ENCODE measurements around the gene ZNF530. TPM values are rescaled to one million over a fixed set of nuclear protein-coding genes. Genes with fewer than 3 reads are reported as not detected.
A peak's percentile ranks its signal among the peaks of the same experiment; 100 is the strongest.

Gene ZNF530
- total RNA-seq, 1 experiment from 2014 or later: 16.2 TPM

DNA sequence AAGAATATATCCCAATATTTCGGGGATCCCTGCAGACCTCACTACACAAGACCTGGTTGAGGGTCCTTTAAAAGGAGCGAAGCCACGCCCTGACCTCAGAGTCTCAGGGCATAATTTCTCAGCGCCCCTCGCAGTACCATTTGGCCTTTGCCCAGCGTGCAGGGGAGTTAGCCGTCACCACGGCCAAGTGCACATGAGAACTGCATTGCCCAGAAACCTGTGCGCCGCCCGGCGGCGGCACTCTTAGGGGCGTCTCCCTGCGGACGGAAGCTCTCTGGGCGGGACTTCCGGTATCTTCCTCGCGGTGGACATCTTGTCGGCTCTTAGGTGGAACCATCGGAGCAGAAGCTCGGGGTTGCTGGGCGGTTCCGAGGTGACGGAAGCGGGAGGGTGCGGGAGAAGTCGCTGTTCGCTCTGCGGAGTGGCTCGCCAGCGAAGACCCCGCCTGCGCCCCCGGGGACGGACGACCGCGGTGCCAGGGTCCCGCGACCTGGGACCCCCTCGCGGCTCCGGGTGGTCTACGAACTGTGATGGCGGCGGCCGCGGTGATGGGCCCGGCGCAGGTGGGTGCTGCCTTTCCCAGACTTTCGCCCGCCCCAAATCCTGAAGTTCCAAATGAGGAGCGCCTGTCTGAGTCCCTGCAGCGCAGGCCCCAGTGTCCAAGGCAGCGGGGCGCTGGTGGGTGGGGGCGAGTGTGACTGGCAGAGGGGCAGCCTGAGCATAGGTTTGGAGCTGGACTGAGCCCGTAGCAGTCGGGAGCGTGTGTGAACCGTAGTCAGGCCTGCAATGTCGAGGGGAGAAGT, 14.5 kb downstream of the ZNF530 start, which contains the start of gene ZNF134:
Gene ZNF134 (plus strand): TSS at position 302 of the 803 bp plus-strand sequence. CDS start 5,227 bp downstream, outside the sequence.
- peak; percentile 87 for DNase-seq (ENCODE audit: low read depth)

DNA sequence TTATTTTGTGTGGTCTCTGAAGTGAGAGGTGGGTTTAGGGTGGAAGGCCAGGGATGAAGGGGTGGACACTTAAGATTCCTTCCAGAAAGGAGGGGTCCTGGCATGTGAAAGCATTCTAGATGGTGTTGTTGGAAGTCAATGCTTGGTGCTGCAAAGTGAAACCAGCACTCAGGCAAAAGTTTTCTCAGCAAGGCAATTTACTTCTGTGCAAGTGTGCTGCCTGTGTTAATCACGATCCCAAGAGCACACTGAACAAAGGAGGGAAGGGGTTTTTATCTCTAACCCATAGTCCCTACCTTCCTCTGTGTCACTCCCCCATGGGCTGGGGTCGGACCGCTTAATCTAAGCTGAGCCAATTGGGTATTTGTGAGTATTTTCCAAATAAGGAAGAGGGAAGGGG, 15.7 kb downstream of the ZNF530 start:
- DNase-seq (ENCODE audit: low read depth): peak; percentile 12

DNA sequence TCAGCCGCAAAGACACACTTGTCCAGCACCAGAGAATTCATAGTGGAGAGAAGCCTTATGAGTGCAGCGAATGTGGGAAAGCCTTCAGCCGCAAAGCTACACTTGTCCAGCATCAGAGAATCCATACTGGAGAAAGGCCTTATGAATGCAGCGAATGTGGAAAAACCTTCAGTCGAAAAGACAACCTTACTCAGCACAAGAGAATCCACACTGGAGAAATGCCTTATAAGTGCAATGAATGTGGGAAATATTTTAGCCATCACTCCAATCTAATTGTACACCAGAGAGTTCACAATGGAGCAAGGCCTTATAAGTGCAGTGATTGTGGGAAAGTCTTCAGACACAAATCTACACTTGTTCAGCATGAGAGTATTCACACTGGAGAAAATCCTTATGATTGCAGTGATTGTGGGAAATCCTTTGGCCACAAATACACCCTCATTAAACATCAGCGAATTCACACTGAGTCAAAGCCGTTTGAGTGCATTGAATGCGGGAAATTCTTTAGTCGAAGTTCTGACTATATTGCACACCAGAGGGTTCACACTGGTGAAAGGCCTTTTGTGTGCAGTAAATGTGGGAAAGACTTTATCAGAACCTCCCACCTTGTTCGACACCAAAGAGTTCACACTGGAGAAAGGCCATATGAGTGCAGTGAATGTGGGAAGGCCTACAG, 21.1 kb downstream of the ZNF530 start:
- peak; percentile 36 for DNase-seq (ENCODE audit: low read depth)

DNA sequence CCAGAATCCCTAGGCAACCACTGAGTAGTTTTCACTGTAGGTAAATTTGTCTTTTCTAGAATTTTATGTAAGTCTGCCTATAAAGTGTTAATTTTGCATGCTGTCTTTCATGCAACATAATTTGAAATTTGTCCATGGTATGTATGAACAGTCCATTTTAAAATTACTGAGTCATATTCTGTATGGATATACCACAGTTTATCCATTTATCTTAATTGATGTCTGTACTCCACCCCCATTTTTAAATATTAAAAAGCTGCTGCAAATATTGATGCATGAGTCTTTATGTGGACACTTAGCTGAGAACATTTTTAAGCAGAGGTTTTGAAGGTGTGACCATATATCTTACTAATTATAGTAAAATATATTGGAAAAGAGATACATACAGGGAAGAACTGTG, 23.4 kb downstream of the ZNF530 start:
- DNase-seq (ENCODE audit: low read depth): no peak

DNA sequence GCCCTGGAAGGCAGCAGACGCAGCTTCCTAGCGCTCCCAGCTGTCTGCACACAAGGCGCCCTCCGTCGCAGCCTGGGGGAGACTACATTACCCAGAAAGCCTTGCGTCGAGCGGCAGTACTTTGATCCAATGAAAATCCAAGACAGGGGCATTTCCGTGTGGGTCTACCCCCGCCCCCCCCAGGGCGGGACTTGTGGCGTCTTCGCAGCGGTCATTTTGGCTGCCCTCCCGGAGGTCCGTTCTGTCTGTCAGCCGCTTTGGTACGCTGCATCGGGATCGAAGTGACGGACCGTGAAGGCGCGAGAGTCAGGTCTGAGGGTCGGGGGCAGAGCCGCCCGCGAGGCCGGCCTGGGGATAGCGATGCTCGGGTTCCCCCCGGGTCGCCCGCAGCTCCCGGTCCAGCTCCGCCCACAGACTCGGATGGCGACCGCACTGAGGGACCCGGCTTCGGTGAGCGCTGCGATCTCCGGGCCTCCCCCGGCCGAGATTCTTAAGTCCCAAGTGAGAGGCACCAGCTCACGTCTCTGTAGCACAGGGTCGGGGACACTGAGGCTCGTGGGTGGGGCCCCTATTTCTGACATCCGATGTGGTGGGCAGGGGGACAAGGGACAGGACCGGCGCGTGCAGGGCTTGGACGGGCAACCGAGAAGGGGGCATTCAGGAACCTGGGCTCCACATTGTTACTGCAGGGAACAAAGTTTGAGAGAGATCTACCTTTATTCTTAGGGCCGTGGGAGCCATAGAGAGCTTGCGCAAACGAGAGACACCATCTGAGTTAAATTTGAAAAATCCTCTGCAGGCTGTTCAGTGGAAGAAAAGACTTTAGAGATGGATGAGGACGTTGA, 33.5 kb downstream of the ZNF530 start, which contains the start of gene ZNF211:
Gene ZNF211 (plus strand): TSS at position 182 of the 845 bp plus-strand sequence. CDS start 179 bp downstream, at position 361.
- DNase-seq (ENCODE audit: low read depth): peak; percentile 94

DNA sequence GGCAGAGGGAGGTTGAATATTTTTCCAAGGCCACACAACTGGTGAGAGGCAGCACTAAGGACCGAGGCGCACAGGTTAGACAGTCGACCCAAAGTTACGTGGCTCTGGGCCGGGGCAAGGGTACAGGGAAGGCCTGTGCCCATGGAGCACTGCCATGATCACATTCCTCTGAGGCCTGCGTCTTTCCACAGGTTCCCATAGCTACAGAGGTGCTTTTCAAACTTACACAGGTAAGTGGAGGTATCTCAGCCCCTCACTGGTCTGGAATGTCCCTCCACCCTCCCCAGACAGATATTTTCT, 34.1 kb downstream of the ZNF530 start:
- DNase-seq (ENCODE audit: low read depth): no peak

DNA sequence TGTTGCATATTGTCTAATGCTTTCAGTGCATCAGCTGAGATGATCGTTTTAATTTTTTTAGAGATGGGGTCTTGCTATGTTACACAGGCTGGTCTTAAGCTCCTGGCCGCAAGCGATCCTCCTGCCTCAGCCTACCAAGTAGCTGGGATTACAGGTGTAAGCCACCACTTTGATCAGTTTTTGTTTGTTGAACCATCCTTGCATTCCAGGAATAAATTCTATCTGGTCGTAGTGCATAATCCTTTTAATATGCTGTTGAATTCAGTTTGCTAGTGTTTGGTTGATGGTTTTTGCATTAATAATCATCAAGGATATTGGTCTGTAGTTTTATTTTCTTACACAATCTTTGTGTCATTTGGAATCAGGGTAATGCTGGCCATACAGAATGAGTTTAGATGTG, 37.7 kb downstream of the ZNF530 start:
- no peak for DNase-seq (ENCODE audit: low read depth)

DNA sequence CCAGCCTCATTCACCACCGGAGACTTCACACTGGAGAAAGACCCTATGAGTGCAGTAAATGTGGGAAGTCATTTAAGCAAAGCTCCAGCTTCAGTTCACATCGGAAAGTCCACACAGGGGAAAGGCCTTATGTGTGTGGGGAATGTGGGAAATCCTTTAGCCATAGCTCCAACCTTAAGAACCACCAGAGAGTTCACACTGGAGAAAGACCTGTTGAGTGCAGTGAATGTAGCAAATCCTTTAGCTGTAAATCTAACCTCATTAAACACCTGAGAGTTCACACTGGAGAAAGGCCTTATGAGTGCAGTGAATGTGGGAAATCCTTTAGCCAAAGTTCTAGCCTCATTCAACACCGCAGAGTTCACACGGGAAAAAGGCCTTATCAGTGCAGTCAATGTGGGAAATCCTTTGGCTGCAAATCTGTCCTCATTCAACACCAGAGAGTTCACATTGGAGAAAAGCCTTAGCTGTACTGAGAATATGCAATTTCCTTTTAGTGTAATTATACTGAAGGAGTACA, 42.1 kb downstream of the ZNF530 start:
- DNase-seq (ENCODE audit: low read depth): no peak

DNA sequence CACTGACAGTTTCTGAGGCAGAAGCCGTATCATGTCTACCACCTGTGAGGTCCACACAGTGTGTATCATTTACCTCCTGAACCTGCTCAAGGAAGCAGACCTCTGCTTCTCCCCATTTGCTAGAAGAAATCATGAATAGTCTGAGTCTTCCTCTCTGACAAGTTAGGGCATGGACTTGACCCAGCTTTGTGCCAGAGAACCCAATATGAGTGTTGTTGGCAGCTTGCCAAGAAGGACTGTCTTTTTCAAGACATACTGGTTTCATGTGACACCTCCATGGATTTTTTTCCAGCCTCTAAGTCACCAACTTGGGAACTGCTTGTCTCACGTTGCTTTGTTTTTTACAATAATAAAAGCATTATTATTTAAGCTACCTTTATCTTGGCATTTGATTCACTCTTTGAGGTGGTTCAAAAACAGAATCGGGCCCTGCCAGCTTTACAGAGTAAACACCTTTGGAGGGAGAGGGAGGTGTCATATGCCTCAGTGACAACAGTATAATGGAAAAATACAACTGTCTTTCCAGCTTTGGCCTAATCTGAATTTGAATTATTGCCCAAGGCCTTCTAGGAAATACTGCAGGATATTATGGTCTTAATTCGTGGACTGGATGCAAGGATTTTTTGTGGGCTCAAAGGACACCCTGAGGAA, 42.8 kb downstream of the ZNF530 start:
- DNase-seq (ENCODE audit: low read depth): no peak

DNA sequence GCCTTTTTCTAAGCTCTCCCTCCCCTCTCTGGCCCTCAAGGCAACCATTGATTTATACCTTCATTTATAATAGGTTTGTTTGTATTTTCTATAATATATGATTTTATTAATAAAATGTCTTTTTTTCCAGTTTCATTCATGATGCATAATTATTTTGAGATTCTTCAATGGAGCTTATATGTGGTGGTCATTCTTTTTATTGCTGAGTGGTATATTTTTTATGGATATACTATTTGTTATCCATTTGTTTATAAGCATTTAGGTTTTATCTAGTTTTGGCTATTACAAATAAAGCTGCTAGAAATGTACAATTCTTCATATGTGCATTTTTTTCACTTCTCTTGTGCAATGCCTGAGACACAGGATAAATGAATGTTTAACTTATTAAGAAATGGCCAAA, 44.0 kb downstream of the ZNF530 start:
- DNase-seq (ENCODE audit: low read depth): no peak

DNA sequence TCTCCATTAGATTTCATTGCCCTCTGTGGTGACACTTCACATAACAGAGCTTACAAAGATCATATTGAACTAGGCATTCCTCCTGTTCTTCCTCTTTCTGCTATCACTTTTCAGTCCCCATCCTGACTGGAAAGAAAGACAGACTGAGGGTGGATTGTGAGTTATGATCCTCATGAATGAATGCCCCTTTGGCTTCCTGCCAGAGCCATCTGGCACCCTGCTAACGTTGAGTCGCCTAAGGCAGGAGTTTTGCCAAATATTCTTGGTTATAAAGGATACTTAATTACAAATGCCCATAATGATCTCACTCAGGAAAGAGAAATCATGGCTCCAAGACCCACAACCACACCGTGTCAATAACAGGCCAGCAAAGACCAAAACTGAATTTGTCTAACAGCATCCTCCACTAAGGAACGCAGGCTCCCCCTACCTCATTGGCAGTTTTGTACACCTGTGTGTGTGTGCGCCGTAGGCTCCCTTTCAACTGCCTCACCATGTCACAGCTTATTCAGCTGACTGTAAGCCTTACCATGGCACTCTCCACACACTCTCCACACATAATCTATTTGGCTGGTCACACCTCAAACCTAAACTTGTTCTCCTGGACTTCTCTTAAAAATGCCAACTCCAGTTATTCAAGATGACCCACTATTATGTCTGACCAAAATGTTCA, 48.8 kb downstream of the ZNF530 start:
- DNase-seq (ENCODE audit: low read depth): no peak

DNA sequence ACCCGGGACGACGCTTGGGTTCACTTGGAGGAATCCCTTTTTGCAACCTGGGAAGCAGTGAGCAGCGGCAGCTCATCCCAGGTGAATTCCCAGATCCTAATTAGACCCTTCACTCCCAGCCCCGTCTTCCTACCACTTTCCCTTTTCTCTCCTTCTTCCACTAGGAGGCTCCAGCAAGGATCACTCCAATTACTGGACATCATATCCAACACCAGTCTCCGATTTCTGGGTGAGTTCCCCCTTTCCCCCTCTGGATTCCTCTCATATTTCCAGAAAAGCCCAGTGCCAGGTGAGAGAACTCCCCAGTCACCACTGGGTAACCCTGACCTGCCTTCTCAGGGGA, 51.9 kb downstream of the ZNF530 start:
- no peak for DNase-seq (ENCODE audit: low read depth)

DNA sequence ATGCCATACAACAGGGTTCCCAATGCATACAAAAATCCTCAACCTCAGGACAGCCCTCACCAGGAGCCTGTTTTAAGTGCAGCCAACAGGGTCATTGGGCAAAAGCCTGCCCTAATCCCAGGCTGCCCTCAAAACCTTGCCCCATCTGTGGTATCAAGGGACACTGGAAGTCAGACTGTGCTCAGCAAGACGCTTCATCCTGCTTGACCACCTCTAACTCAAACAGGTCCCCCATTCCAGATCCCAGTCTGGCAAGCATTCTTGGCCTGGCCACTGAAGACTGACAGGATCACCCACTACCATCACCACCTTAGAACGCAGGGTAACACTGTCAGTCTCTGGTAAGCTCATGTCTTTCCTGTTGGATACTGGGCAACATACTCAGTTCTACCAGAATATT, 54.0 kb downstream of the ZNF530 start:
- no peak for DNase-seq (ENCODE audit: low read depth)

DNA sequence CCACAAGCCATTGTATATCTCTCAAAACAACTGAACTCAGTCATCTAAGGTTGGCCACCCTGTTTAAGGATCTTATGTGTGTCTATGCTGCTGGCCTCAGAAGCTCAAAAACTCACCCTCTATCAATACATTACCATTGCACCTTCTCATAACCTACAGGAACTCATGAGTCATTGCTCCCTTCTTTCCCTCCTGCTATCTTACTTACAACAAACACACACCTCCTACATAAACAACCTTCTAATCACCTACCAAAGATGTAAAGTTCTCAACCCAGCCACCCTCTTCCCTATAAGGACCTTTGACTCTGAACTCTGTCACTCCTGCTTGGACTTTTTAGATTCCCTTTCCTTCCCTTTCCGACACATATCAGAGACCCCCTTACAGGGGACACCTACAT, 55.8 kb downstream of the ZNF530 start:
- no peak for DNase-seq (ENCODE audit: low read depth)

DNA sequence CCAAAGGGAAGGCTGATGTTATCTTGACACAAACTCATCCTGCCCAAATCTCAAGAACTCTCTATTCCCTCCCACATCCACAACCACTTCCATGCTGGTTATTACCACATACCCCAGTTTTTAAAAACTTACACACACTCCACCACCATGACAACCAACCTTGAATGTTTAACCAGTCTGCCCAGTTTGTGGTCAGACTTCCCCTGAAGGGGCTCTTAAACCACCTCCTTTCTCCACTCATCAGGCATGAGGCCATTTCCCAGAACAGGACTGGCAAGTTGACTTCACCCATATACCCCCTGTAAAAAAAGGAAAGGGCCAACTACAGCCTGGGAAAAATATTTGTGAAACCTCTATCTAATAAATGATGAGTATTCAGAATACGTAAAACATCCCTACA, 56.7 kb downstream of the ZNF530 start:
- DNase-seq (ENCODE audit: low read depth): no peak

Other genes starting within 250 kb of the ZNF530 start
- gene ZNF304, start 248.6 kb upstream of the ZNF530 start, total RNA-seq (2014; rRNA removed): 7.4 and 8.3 TPM in 2 replicates
- 20.6 and 21.4 TPM in 2 replicates for gene TRAPPC2B, start 236.3 kb upstream of the ZNF530 start, total RNA-seq (2014; rRNA removed)
- 3.5 and 5.2 TPM in 2 replicates for gene ZNF547, start 236.3 kb upstream of the ZNF530 start, total RNA-seq (2014; rRNA removed)
- 12.6 and 14.5 TPM in 2 replicates for gene ZNF548, start 210.0 kb upstream of the ZNF530 start, total RNA-seq (2014; rRNA removed)
- 4.6 and 7.0 TPM in 2 replicates for gene ZNF17, start 188.7 kb upstream of the ZNF530 start, total RNA-seq (2014; rRNA removed)
- 8.8 TPM in 2 replicates for gene ZNF749, start 164.6 kb upstream of the ZNF530 start, total RNA-seq (2014; rRNA removed)
- 0.13 and 0.98 TPM in 2 replicates for gene VN1R1, start 142.7 kb upstream of the ZNF530 start, total RNA-seq (2014; rRNA removed)
- gene ZNF772, start 122.3 kb upstream of the ZNF530 start, total RNA-seq (2014; rRNA removed): 11.1 and 17.9 TPM in 2 replicates
- 9.2 and 26.0 TPM in 2 replicates for gene ZNF419, start 112.1 kb upstream of the ZNF530 start, total RNA-seq (2014; rRNA removed)
- gene ZNF773, start 99.9 kb upstream of the ZNF530 start, total RNA-seq (2014; rRNA removed): 6.3 and 11.3 TPM in 2 replicates
- 5.9 and 6.0 TPM in 2 replicates for gene ZNF549, start 72.5 kb upstream of the ZNF530 start, total RNA-seq (2014; rRNA removed)
- 7.6 and 9.1 TPM in 2 replicates for gene ZNF550, start 40.0 kb upstream of the ZNF530 start, total RNA-seq (2014; rRNA removed)
- 5.4 and 6.9 TPM in 2 replicates for gene ZNF416, start 21.0 kb upstream of the ZNF530 start, total RNA-seq (2014; rRNA removed)
- 5.1 and 5.4 TPM in 2 replicates for gene ZIK1, start 15.7 kb upstream of the ZNF530 start, total RNA-seq (2014; rRNA removed)
- 22.3 and 22.9 TPM in 2 replicates for gene ZNF134, start 14.4 kb downstream of the ZNF530 start, total RNA-seq (2014; rRNA removed)
- 11.4 and 12.1 TPM in 2 replicates for gene ZNF211, start 33.3 kb downstream of the ZNF530 start, total RNA-seq (2014; rRNA removed)
- gene ZSCAN4, start 69.0 kb downstream of the ZNF530 start, total RNA-seq (2014; rRNA removed): 0.11 TPM in 1 of 2 replicates, not detected in the other
- 8.9 and 12.3 TPM in 2 replicates for gene ZNF551, start 82.1 kb downstream of the ZNF530 start, total RNA-seq (2014; rRNA removed)
- 0.96 and 1.1 TPM in 2 replicates for gene ZNF154, start 109.3 kb downstream of the ZNF530 start, total RNA-seq (2014; rRNA removed)
- gene ZNF671, start 127.7 kb downstream of the ZNF530 start, total RNA-seq (2014; rRNA removed): 4.2 TPM in 2 replicates
- 8.3 and 12.4 TPM in 2 replicates for gene ZNF776, start 146.9 kb downstream of the ZNF530 start, total RNA-seq (2014; rRNA removed)
- gene ZNF586, start 169.8 kb downstream of the ZNF530 start, total RNA-seq (2014; rRNA removed): 9.6 and 12.2 TPM in 2 replicates
- gene ZNF552, start 215.0 kb downstream of the ZNF530 start, total RNA-seq (2014; rRNA removed): 2.2 and 3.5 TPM in 2 replicates
- gene ZNF587B, start 230.4 kb downstream of the ZNF530 start, total RNA-seq (2014; rRNA removed): 6.8 and 7.0 TPM in 2 replicates
- 6.9 and 11.5 TPM in 2 replicates for gene ZNF587, start 250.0 kb downstream of the ZNF530 start, total RNA-seq (2014; rRNA removed)